ENCODE measurements around the gene CLIC6.

CLIC6 gene

GRCh38 chr21:34733852-34734251 lies 65.1 kb downstream of the CLIC6 start:
- Histone ChIP-seq H3K4me2 (no peak overlapping the region), H3K9me3 (no peaks in the 10 kb centered on the region), H4K20me1 (no peaks in the 10 kb centered on the region), H3K9ac (no peak overlapping the region), H3K27me3 (no peaks in the 10 kb centered on the region), H3K4me3 (no peak overlapping the region), H3K36me3 (no peaks in the 10 kb centered on the region), H3K27ac (no peak overlapping the region), H3K4me1 (no peaks in the 10 kb centered on the region)
- no peak for TF ChIP-seq Cebpa-rat (IDR thresholded peaks at IDR 0.05)

DNA sequence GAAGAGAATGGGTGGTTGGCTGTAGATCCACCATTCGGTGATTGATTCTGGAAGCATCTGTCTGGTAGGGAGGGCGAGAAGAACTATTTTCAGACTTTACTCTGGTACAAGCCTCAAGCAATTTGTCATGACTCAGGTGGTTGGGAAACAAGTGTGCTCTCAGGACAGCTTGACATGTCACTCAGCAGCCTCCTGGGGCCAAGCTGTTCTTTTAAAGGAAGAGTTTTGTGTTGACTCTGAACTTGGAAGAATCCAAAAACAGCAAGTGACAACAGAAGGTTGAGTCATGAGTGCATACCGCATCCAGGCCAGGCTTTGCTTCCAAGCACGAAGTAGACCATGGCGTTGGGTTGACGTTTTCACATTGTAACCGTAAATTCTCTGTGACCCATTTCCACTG lies 65.9 kb downstream of the CLIC6 start:
- no peaks in the 10 kb centered on the region for H3K27me3 ChIP-seq
- no peak overlapping the region for H3K27ac ChIP-seq

DNA sequence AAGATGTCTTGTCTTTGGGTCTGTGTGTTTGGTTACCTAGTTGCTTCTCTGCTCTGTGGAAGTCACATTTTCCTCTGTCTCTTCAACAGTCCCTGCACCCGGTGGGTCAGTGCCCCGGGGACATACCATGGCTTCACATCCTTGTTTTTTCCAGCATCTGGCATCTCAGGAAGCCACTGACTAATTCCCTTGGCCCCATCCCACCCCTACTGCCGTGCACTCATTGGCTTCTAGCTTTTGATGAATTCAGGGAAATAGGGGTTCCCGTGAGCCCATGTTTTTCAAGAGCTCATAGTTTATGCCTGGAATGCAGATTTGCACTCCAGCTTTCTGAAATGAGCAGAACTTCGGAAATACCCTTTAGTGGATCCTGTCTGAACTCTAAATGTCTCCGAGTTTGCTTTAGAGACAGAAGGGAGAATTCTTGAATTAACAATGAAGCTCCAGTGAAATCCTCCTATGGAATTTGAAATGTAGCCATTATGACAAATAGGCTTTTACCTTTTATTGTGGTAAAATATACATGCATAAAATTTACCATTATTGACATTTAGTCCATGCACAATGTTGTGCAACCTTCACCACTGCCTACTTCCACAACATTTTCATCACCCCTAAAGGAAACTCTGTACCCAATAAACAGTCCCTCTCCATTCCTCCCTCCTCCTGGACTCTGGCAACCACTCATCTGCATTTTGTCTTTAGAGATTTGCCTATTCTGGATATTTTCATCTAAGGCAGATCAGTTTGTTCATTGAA lies 67.5 kb downstream of the CLIC6 start:
- no peak overlapping the region for H3K27ac ChIP-seq
- TF ChIP-seq Cebpa-rat (IDR thresholded peaks at IDR 0.05): no peak

More for the DNA sequence above, 65.9 kb downstream of the CLIC6 start:
- H3K36me3 ChIP-seq: no peaks in the 10 kb centered on the region
- TF ChIP-seq Cebpa-rat (IDR thresholded peaks at IDR 0.05): no peak
- no peaks in the 10 kb centered on the region for H4K20me1 ChIP-seq
- H3K4me3 ChIP-seq: no peak overlapping the region
- no peak overlapping the region for H3K4me2 ChIP-seq
- H3K4me1 ChIP-seq: no peaks in the 10 kb centered on the region
- H3K9me3 ChIP-seq: no peaks in the 10 kb centered on the region
- no peak overlapping the region for H3K9ac ChIP-seq

GRCh38 chr21:34737115-34737514 lies 68.3 kb downstream of the CLIC6 start:
- TF ChIP-seq Cebpa-rat (IDR thresholded peaks at IDR 0.05): no peak
- Histone ChIP-seq H3K27me3 (no peaks in the 10 kb centered on the region), H3K4me3 (no peak overlapping the region), H3K36me3 (no peaks in the 10 kb centered on the region), H3K4me2 (no peak overlapping the region), H4K20me1 (no peaks in the 10 kb centered on the region), H3K9me3 (no peaks in the 10 kb centered on the region), H3K27ac (no peak overlapping the region), H3K4me1 (no peaks in the 10 kb centered on the region), H3K9ac (no peak overlapping the region)

More for the DNA sequence above, 67.5 kb downstream of the CLIC6 start:
- no peak overlapping the region for H3K4me3 ChIP-seq
- no peaks in the 10 kb centered on the region for H3K4me1 ChIP-seq
- H3K9ac ChIP-seq: no peak overlapping the region
- no peaks in the 10 kb centered on the region for H3K36me3 ChIP-seq
- no peaks in the 10 kb centered on the region for H3K27me3 ChIP-seq
- H3K9me3 ChIP-seq: no peaks in the 10 kb centered on the region
- H4K20me1 ChIP-seq: no peaks in the 10 kb centered on the region
- H3K4me2 ChIP-seq: no peak overlapping the region

- Histone ChIP-seq H4K20me1 (no peaks in the 10 kb centered on the region), H3K9ac (no peak overlapping the region), H3K4me2 (no peak overlapping the region), H3K36me3 (no peaks in the 10 kb centered on the region), H3K4me1 (peaks cover 12% of the 10 kb centered on the region), H3K27me3 (no peaks in the 10 kb centered on the region), H3K9me3 (no peaks in the 10 kb centered on the region), H3K27ac (no peak overlapping the region), H3K4me3 (no peak overlapping the region)
- no peak for TF ChIP-seq Cebpa-rat (IDR thresholded peaks at IDR 0.05)
Measured at GRCh38 chr21:34740198-34740597, 71.4 kb downstream of the CLIC6 start.

- Histone ChIP-seq H3K27ac (no peak overlapping the region), H3K36me3 (no peaks in the 10 kb centered on the region), H3K27me3 (no peaks in the 10 kb centered on the region), H3K4me3 (no peak overlapping the region), H3K9me3 (no peaks in the 10 kb centered on the region), H3K4me2 (no peak overlapping the region), H3K9ac (no peak overlapping the region), H3K4me1 (peaks cover 23% of the 10 kb centered on the region), H4K20me1 (no peaks in the 10 kb centered on the region)
- no peak for TF ChIP-seq Cebpa-rat (IDR thresholded peaks at IDR 0.05)
Measured at GRCh38 chr21:34743285-34743684, 74.5 kb downstream of the CLIC6 start.

DNA sequence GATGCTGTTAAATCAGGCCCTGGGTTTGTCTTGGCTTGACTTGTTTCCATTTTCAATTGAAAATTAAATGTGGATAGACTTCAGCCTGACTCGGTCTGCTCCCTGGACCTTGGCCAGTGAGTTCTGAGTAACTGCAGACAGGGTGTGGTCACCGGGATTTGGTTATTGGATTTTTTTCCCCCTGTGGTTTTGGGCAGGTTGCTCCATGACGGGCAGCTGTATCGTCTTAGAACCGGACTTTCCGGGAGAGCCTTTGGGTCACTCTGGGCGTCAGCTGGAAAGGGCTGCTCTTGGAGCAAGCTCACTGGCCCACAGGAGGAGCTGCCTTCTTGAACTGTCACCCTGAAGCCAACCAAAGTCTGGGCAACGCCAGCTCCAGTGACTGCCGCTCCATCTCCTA lies 75.0 kb downstream of the CLIC6 start:
- Histone ChIP-seq H3K4me1 (peaks cover 23% of the 10 kb centered on the region), H3K27me3 (no peaks in the 10 kb centered on the region), H3K36me3 (no peaks in the 10 kb centered on the region), H3K4me2 (no peak overlapping the region), H3K9me3 (no peaks in the 10 kb centered on the region), H3K4me3 (no peak overlapping the region), H3K27ac (no peak overlapping the region), H4K20me1 (no peaks in the 10 kb centered on the region), H3K9ac (no peak overlapping the region)
- no peak for TF ChIP-seq Cebpa-rat (IDR thresholded peaks at IDR 0.05)

DNA sequence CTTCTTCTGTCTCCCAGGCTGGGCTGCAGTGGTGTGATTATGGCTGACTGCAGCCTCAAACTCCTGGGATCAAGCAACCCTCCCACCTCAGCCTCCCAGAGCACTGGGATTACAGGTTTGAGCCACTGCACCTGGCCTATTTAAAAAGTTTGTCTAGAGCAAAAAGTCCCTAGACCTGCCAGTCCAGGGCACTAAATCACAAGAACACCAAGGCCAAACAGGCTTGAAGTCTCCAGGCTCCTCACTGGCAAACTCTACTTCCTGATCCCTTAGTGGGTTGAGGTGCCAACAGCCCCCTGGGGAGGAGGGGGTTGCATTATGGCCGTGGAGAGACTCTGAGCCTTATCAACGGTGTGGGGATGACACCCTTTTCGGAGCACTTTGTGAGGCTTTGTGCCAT lies 76.0 kb downstream of the CLIC6 start:
- Histone ChIP-seq H4K20me1 (no peaks in the 10 kb centered on the region), H3K27me3 (no peaks in the 10 kb centered on the region), H3K36me3 (no peaks in the 10 kb centered on the region), H3K9ac (no peak overlapping the region), H3K27ac (no peak overlapping the region), H3K9me3 (no peaks in the 10 kb centered on the region), H3K4me1 (peaks cover 23% of the 10 kb centered on the region), H3K4me2 (peak overlapping the region; percentile 77), H3K4me3 (no peak overlapping the region)
- TF ChIP-seq Cebpa-rat (IDR thresholded peaks at IDR 0.05): no peak

DNA sequence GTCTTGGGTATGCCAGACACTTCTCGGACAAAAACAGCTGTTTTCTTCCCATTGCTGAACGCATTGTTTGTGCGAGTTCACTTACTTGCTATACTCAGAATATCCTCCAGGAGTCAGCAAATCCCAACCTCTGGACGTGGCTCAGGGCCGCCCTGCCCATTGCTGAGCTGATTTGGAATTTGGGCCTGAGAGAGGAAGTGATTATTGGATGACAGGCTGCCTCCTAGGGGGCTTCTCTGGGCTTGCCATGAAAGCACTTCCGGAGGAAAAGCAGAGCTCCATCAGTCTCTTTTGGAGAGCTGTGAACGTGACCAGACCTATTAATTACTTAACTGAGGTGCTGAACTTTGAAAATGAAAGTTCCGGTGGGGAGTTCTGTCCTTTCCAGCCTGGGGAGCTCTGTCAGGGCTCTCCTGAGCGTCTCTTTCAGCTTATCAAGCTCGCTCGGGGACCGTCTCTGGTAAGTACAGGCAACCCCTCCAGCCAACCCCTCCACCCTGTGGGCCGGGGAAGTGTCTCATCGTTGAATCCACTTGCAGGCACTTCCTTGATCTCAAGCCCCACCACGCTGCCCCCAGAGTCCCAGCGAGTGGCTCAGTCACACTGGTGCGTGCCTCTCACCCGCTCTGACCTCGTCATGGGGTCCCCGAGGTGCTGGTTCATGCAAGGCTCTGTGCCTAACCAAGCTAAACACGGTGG lies 76.9 kb downstream of the CLIC6 start:
- 0 out of 2 replicates have a peak overlapping the region, but pooled peaks have one; percentile 28 for H3K27ac ChIP-seq
- no peaks in the 10 kb centered on the region for H4K20me1 ChIP-seq
- H3K4me1 ChIP-seq: peaks cover 23% of the 10 kb centered on the region
- no peaks in the 10 kb centered on the region for H3K9me3 ChIP-seq
- peak overlapping the region; percentile 77 for H3K4me2 ChIP-seq
- TF ChIP-seq Cebpa-rat (IDR thresholded peaks at IDR 0.05): no peak
- peak overlapping the region; percentile 45 for H3K4me3 ChIP-seq
- H3K27me3 ChIP-seq: no peaks in the 10 kb centered on the region
- H3K9ac ChIP-seq: peak overlapping the region; percentile 11; the same call in 1 of the 2 replicates
- H3K36me3 ChIP-seq: no peaks in the 10 kb centered on the region

DNA sequence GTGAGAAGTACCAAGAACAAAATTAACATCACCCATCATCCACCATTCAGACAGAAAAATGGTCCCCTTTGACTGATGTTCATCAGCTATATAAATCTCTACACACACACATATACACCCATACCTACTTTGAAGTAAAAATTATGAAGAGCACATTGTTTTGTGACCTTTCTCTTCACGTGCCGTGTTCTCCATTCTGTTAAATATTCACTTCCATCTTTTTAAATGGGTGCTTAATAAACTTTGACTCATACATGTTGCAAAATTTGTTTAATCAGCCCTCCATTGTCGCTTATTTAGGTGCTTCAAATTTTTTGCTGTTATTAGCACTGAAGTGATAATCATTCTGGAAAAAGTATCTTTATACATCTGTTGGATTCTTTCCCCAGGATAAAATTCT lies 80.1 kb downstream of the CLIC6 start:
- Histone ChIP-seq H3K27ac (no peak overlapping the region), H3K4me2 (no peak overlapping the region), H3K4me1 (peaks cover 23% of the 10 kb centered on the region), H3K9ac (no peak overlapping the region), H3K27me3 (no peaks in the 10 kb centered on the region), H3K4me3 (no peak overlapping the region), H3K36me3 (no peaks in the 10 kb centered on the region), H3K9me3 (no peaks in the 10 kb centered on the region), H4K20me1 (no peaks in the 10 kb centered on the region)
- TF ChIP-seq Cebpa-rat (IDR thresholded peaks at IDR 0.05): no peak

Data from BLaER1 (cell line).